ENCODE data around the gene DIAPH2.

- TF ChIP-seq EZH2 (IDR thresholded peaks at IDR 0.05; ENCODE audit: borderline replicate concordance, low read depth, low read length, poor library complexity, severe bottlenecking), result no peak
- no peak for TF ChIP-seq CTCF (conservative IDR thresholded peaks at IDR 0.05; ENCODE audit: low read depth, low read length)
Measured at GRCh38 chrX:97633798-97634197, 949.2 kb downstream of the DIAPH2 start.
